WTC11 (cell line): ENCODE data around the gene PTPN4. TPM values are rescaled to one million over a fixed set of nuclear protein-coding genes. Genes with fewer than 3 reads are reported as not detected.

Source experiments
- ATAC-seq: fragments of 200-7000 bp; cut with Tn5 transposase; 2 replicates; pipeline ENCODE4 v1.10.0; 2021; ENCODE audit warnings: mild to moderate bottlenecking, moderate library complexity
- CTCF ChIA-PET: fragments of 300-600 bp; sonication (Branson Sonifier 250); formaldehyde crosslinking; loops from one replicate; lab custom pipeline; 2021; ENCODE audit warnings: antibody characterized with exemption; lab: Charles Lee
- POLR2A ChIA-PET: fragments of 350-600 bp; sonication (Branson Sonifier 250); formaldehyde crosslinking; loops from one replicate; lab custom pipeline; 2021; ENCODE audit warnings: antibody characterized with exemption; lab: Charles Lee
- DNase-seq: peaks from one replicate; pipeline ENCODE4 v3.0.0; 2021; ENCODE audit warnings: low spot score
- H3K27ac Mint-ChIP-seq: 2 replicates; pipeline ENCODE4 v1.8.0; 2021; ENCODE audit warnings: mixed read lengths
- H3K27me3 Mint-ChIP-seq: 2 replicates; pipeline ENCODE4 v1.8.0; 2021; ENCODE audit warnings: low read depth, mild to moderate bottlenecking, moderate library complexity, mixed read lengths
- H3K36me3 Mint-ChIP-seq: 2 replicates; pipeline ENCODE4 v1.8.0; 2021; ENCODE audit warnings: mixed read lengths
- H3K4me1 Mint-ChIP-seq: 2 replicates; pipeline ENCODE4 v1.8.0; 2022; ENCODE audit warnings: mixed read lengths
- H3K4me3 Mint-ChIP-seq: 2 replicates; pipeline ENCODE4 v1.8.0; 2021; ENCODE audit warnings: mild to moderate bottlenecking, moderate library complexity, mixed read lengths
- H3K9me3 Mint-ChIP-seq: 2 replicates; pipeline ENCODE4 v1.8.0; 2021; ENCODE audit warnings: mixed read lengths
- ATF1 ChIP-seq: sonication (generic); formaldehyde crosslinking; IDR thresholded peaks from 2 replicates; pipeline ENCODE4 v1.8.1; 2023; ENCODE audit warnings: mild to moderate bottlenecking, moderate library complexity, missing genetic modification reagents
- CREM ChIP-seq: sonication (generic); formaldehyde crosslinking; IDR thresholded peaks from 2 replicates; pipeline ENCODE4 v1.8.1; 2022; ENCODE audit warnings: mild to moderate bottlenecking, missing genetic modification reagents, moderate library complexity
- CTCF ChIP-seq: fragments of 200-600 bp; IDR thresholded peaks from 2 replicates; pipeline ENCODE4 v1.8.0; 2022; ENCODE audit warnings: antibody characterized with exemption
- FOXJ3 ChIP-seq: sonication (generic); formaldehyde crosslinking; IDR thresholded peaks from 2 replicates; pipeline ENCODE4 v1.9.0; 2021; ENCODE audit warnings: missing genetic modification reagents, mild to moderate bottlenecking, borderline replicate concordance
- HMGA2 ChIP-seq: fragments of 250-450 bp; sonication (Bioruptor Pico); IDR thresholded peaks from 2 replicates; pipeline ENCODE4 v1.4.0; 2021; ENCODE audit warnings: mild to moderate bottlenecking, moderate library complexity
- MAX ChIP-seq: sonication (generic); formaldehyde crosslinking; IDR thresholded peaks from 2 replicates; pipeline ENCODE4 v1.8.0; 2022; ENCODE audit warnings: mild to moderate bottlenecking, missing genetic modification reagents
- NFE2L1 ChIP-seq: sonication (generic); formaldehyde crosslinking; IDR thresholded peaks from 2 replicates; pipeline ENCODE4 v1.8.1; 2023; ENCODE audit warnings: missing genetic modification reagents
- NFYB ChIP-seq: sonication (generic); formaldehyde crosslinking; conservative IDR thresholded peaks from 2 replicates; pipeline ENCODE4 v1.8.0; 2022; ENCODE audit warnings: low read depth, missing genetic modification reagents
- NR3C1 ChIP-seq: sonication (generic); formaldehyde crosslinking; conservative IDR thresholded peaks from 2 replicates; pipeline ENCODE4 v1.8.1; 2023; ENCODE audit warnings: low read depth, mild to moderate bottlenecking, missing genetic modification reagents
- PRRX2 ChIP-seq: fragments of 250-450 bp; sonication (Bioruptor Pico); IDR thresholded peaks from 2 replicates; pipeline ENCODE4 v1.8.0; 2021; ENCODE audit warnings: mild to moderate bottlenecking
- SMAD4 ChIP-seq: sonication (generic); formaldehyde crosslinking; IDR thresholded peaks from 2 replicates; pipeline ENCODE4 v1.8.0; 2022; ENCODE audit warnings: mild to moderate bottlenecking, missing genetic modification reagents
- SOX15 ChIP-seq: fragments of 250-450 bp; sonication (Bioruptor Pico); IDR thresholded peaks from 2 replicates; pipeline ENCODE4 v1.9.0; 2021; ENCODE audit warnings: mild to moderate bottlenecking
- SP1 ChIP-seq: sonication (generic); formaldehyde crosslinking; conservative IDR thresholded peaks from 2 replicates; pipeline ENCODE4 v1.8.1; 2022; ENCODE audit warnings: missing genetic modification reagents
- ZBTB21 ChIP-seq: sonication (generic); formaldehyde crosslinking; IDR thresholded peaks from 2 replicates; pipeline ENCODE4 v1.8.1; 2023; ENCODE audit warnings: mild to moderate bottlenecking, missing genetic modification reagents, borderline replicate concordance
- ZNF416 ChIP-seq: fragments of 250-450 bp; sonication (Bioruptor Pico); IDR thresholded peaks from 2 replicates; pipeline ENCODE4 v1.9.0; 2021; ENCODE audit warnings: mild to moderate bottlenecking, inconsistent platforms
- total RNA-seq: library from RNA; stranded (reverse); gene quantifications from 3 replicates; pipeline ENCODE4 v1.2.3, GENCODE V29; 2021
- TF ChIP-seq, protein P1 (sequence below): fragments of 250-450 bp; sonication (Bioruptor Pico); IDR thresholded peaks from 2 replicates; pipeline ENCODE4 v1.9.0; 2021; ENCODE audit warnings: mild to moderate bottlenecking, borderline replicate concordance
- TF ChIP-seq, protein P2 (sequence below): sonication (generic); formaldehyde crosslinking; IDR thresholded peaks from 2 replicates; pipeline ENCODE4 v1.8.1; 2023; ENCODE audit warnings: mild to moderate bottlenecking, missing genetic modification reagents, moderate library complexity
- TF ChIP-seq, protein P3 (sequence below): sonication (generic); formaldehyde crosslinking; IDR thresholded peaks from 2 replicates; pipeline ENCODE4 v1.8.0; 2022; ENCODE audit warnings: mild to moderate bottlenecking, missing genetic modification reagents
- TF ChIP-seq, protein P4 (sequence below): sonication (generic); formaldehyde crosslinking; IDR thresholded peaks from 2 replicates; pipeline ENCODE4 v1.8.1; 2022; ENCODE audit warnings: low read depth, mild to moderate bottlenecking, moderate library complexity, missing genetic modification reagents, borderline replicate concordance
- TF ChIP-seq, protein P5 (sequence below): sonication (generic); formaldehyde crosslinking; IDR thresholded peaks from 2 replicates; pipeline ENCODE4 v1.8.1; 2023; ENCODE audit warnings: mild to moderate bottlenecking, missing genetic modification reagents

PTPN4 gene
- total RNA-seq, 1 experiment from 2014 or later, result 85.8 TPM

DNA sequence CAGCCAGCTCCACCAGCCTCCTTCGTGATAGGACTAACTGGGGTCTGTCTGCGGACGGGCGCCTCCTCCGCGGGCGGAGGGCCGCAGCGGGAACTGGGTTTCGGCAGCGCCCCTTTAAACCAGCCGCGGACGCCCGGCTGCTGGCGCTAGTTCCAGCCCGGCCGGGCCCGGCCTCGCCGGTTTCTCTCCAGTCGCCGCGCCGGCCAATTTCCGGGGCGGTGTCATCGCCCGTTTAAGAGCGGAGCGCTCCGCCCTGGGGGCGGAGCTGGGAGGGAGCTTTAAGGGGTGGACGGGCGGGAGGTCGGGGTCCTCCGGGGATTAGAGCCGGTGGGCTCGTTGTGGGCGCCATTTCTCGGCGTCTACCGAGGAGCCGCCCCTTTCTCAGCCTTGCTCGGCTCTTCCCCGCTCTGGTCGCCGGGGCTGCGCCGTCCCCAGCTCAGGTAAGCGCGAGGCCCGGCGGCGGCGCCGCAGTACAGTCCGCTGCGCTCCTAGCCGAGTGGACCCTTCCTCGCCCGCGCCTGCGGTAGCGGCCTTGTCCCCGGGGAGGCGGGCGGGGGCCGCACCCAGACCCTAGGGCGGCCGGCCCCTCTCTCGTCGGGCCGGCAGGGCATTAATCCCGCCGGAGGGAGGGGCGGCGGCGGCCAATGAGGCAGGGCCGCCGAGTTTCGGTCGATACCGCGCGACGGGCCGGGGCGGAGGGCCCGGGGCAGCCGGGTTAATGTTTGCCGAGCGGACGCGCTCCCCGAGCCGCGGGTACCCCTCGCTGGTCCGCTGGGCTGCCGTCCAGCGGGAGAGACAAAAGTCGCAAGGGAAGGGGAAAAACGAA is 253.3 kb downstream of the PTPN4 start, which contains the start of gene EPB41L5 (continued):
- TF ChIP-seq NR3C1 (CRISPR knock-in tag) (no peak), NFE2L1 (peak; percentile 38; the same call in 1 of the 2 replicates), ATF1 (CRISPR knock-in tag) (0 out of 2 replicates have a peak, but pooled peaks have one; percentile 39), NFYB (CRISPR knock-in tag) (peak; percentile 20; the same call in 1 of the 2 replicates), CTCF (no peak), ZBTB21 (0 out of 2 replicates have a peak, but pooled peaks have one; percentile 13), HMGA2 (CRISPR knock-in tag) (no peak), PRRX2 (0 out of 2 replicates have a peak, but pooled peaks have one; percentile 12), SP1 (CRISPR knock-in tag) (peak; percentile 95), MAX (CRISPR knock-in tag) (peak; percentile 83), SMAD4 (peak; percentile 54; the same call in 1 of the 2 replicates)
- TF ChIP-seq, protein P1, sequence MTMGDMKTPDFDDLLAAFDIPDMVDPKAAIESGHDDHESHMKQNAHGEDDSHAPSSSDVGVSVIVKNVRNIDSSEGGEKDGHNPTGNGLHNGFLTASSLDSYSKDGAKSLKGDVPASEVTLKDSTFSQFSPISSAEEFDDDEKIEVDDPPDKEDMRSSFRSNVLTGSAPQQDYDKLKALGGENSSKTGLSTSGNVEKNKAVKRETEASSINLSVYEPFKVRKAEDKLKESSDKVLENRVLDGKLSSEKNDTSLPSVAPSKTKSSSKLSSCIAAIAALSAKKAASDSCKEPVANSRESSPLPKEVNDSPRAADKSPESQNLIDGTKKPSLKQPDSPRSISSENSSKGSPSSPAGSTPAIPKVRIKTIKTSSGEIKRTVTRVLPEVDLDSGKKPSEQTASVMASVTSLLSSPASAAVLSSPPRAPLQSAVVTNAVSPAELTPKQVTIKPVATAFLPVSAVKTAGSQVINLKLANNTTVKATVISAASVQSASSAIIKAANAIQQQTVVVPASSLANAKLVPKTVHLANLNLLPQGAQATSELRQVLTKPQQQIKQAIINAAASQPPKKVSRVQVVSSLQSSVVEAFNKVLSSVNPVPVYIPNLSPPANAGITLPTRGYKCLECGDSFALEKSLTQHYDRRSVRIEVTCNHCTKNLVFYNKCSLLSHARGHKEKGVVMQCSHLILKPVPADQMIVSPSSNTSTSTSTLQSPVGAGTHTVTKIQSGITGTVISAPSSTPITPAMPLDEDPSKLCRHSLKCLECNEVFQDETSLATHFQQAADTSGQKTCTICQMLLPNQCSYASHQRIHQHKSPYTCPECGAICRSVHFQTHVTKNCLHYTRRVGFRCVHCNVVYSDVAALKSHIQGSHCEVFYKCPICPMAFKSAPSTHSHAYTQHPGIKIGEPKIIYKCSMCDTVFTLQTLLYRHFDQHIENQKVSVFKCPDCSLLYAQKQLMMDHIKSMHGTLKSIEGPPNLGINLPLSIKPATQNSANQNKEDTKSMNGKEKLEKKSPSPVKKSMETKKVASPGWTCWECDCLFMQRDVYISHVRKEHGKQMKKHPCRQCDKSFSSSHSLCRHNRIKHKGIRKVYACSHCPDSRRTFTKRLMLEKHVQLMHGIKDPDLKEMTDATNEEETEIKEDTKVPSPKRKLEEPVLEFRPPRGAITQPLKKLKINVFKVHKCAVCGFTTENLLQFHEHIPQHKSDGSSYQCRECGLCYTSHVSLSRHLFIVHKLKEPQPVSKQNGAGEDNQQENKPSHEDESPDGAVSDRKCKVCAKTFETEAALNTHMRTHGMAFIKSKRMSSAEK (CRISPR knock-in tag), result no peak
- TF ChIP-seq, protein P2, sequence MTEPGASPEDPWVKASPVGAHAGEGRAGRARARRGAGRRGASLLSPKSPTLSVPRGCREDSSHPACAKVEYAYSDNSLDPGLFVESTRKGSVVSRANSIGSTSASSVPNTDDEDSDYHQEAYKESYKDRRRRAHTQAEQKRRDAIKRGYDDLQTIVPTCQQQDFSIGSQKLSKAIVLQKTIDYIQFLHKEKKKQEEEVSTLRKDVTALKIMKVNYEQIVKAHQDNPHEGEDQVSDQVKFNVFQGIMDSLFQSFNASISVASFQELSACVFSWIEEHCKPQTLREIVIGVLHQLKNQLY (CRISPR knock-in tag), result no peak
- TF ChIP-seq, protein P3, sequence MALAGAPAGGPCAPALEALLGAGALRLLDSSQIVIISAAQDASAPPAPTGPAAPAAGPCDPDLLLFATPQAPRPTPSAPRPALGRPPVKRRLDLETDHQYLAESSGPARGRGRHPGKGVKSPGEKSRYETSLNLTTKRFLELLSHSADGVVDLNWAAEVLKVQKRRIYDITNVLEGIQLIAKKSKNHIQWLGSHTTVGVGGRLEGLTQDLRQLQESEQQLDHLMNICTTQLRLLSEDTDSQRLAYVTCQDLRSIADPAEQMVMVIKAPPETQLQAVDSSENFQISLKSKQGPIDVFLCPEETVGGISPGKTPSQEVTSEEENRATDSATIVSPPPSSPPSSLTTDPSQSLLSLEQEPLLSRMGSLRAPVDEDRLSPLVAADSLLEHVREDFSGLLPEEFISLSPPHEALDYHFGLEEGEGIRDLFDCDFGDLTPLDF (CRISPR knock-in tag), result no peak

DNA sequence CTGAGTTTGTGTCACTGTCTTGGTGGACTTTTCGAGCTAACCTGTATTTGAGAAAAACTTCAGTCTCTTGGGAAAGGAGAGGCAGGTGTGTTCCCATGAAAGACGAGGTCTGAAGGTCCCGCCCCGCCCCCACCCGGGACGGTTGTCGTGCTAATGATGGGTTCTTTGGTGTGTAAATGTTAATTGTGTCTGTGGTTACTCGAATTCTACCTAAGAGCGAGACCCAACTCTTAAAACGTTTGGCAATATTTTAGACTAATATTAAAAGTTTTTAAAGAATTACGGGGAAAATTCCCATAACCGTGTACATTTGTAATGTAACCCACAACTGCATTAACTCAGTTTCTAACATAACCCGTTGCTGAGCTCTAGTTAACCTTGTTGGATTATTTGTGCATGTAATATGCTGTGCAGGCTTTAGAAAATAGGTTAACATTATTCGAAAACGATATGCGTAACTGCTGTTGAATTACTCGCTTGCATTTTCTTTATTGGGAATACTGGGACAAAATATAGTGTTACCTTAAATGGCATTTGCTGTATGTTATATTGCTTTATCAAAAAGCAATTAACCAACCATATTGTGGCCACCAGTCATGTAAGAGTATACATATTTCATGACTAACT is 254.0 kb downstream of the PTPN4 start:
- H3K27ac Mint-ChIP-seq, result peak overlapping the region; percentile 99
- CTCF ChIA-PET, result interaction anchor here (0.6 to 1.5 kb wide), 2 partner anchors 162 to 190 kb away, joined by 3 to 4 read pairs; no protein-coding TSS in a partner anchor

More for the DNA sequence above, 254.0 kb downstream of the PTPN4 start:
- TF ChIP-seq, protein P4, sequence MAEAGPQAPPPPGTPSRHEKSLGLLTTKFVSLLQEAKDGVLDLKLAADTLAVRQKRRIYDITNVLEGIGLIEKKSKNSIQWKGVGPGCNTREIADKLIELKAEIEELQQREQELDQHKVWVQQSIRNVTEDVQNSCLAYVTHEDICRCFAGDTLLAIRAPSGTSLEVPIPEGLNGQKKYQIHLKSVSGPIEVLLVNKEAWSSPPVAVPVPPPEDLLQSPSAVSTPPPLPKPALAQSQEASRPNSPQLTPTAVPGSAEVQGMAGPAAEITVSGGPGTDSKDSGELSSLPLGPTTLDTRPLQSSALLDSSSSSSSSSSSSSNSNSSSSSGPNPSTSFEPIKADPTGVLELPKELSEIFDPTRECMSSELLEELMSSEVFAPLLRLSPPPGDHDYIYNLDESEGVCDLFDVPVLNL (CRISPR knock-in tag), result no peak
- TF ChIP-seq, protein P5, sequence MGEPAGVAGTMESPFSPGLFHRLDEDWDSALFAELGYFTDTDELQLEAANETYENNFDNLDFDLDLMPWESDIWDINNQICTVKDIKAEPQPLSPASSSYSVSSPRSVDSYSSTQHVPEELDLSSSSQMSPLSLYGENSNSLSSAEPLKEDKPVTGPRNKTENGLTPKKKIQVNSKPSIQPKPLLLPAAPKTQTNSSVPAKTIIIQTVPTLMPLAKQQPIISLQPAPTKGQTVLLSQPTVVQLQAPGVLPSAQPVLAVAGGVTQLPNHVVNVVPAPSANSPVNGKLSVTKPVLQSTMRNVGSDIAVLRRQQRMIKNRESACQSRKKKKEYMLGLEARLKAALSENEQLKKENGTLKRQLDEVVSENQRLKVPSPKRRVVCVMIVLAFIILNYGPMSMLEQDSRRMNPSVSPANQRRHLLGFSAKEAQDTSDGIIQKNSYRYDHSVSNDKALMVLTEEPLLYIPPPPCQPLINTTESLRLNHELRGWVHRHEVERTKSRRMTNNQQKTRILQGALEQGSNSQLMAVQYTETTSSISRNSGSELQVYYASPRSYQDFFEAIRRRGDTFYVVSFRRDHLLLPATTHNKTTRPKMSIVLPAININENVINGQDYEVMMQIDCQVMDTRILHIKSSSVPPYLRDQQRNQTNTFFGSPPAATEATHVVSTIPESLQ (CRISPR knock-in tag), result no peak
- no peak for TF ChIP-seq ZNF416 (CRISPR knock-in tag)
- TF ChIP-seq CREM, result no peak
- no peak for TF ChIP-seq FOXJ3 (CRISPR knock-in tag)
- no peak for TF ChIP-seq SOX15 (CRISPR knock-in tag)
- peak overlapping the region; percentile 88 for H3K4me3 Mint-ChIP-seq
- peaks cover 8% of the 10 kb centered on the region; the same call in 1 of the 2 replicates for H3K36me3 Mint-ChIP-seq
- POLR2A ChIA-PET, result interaction anchor here (0.9 to 1.6 kb wide), 2 partner anchors 16 to 25 kb away, joined by 4 to 5 read pairs; no protein-coding TSS in a partner anchor
- H3K27me3 Mint-ChIP-seq, result peaks cover 17% of the 10 kb centered on the region
- peaks cover 34% of the 10 kb centered on the region for H3K4me1 Mint-ChIP-seq
- DNase-seq, result peak; percentile 74
- H3K9me3 Mint-ChIP-seq, result no peaks in the 10 kb centered on the region
- ATAC-seq, result no peak
